Muscle of back (tissue), 11 donors: ENCODE data around the gene TFPI. TPM values are rescaled to one million over a fixed set of nuclear protein-coding genes. Genes with fewer than 3 reads are reported as not detected.

ENCODE experiments used
- DNase-seq, 3 donors: peaks; one replicate each; pipeline versions ENCODE4 v3.0.0 to v3.0.0-alpha.2; 2013
- polyA plus RNA-seq, 10 donors: library from polyadenylated mRNA; unstranded; fragments of 120-200 nt; gene quantifications; one replicate each; pipeline ENCODE4 v1.2.1, GENCODE V29; 2013; ENCODE audit not compliant: insufficient read length in 10 of 10

The TFPI gene
- polyA plus RNA-seq, 10 donors, result 29.1 to 68.3 (median 54.0) TPM

GRCh38 chr2:187424146-187424545, 130.1 kb downstream of the TFPI start:
- no peak for DNase-seq

GRCh38 chr2:187422282-187422681, 132.0 kb downstream of the TFPI start:
- DNase-seq, result no peak

- no peak for DNase-seq
Observed at GRCh38 chr2:187421519-187421918, 132.7 kb downstream of the TFPI start.

DNA sequence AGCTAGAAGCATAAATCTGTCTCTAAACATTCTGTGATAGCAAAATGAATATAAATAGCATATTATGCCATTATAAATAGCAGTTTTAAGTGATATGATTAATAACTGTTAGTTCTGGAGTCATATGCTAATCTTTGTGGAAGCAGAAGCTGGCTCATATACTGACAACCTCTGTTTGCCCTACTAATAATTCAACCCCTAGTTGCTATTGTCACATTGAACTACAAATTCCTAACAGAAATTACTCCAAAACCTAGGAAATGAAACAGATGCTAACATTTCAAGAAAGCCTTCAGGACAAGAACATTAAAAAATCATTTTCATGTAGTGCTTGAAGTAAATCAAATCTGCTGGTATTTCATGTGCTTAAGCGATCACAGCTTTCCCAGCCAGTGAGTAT, 134.4 kb downstream of the TFPI start:
- no peak for DNase-seq

DNA sequence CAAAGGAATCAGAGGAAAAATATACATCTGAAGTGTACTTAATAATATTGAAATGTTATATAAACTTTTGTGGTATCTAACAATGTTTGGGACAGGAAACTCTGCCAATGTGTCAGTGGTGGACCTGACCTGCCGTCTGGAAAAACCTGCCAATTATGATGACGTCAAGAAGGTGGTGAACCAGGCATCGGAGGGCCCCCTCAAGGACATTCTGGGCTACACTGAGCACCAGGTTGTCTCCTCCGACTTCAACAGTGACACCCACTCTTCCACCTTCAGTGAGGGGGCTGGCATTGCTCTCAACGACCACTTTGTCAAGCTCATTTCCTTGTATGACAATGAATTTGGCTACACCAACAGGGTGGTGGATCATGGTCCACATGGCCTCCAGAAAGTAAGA, 138.8 kb downstream of the TFPI start:
- no peak for DNase-seq

Other genes starting within 250 kb of the TFPI start
- gene CALCRL, start 106.2 kb downstream of the TFPI start, polyA plus RNA-seq, result 10 to 100 TPM; 33.2 to 68.7 (median 37.4) TPM